ENCODE measurements around the gene DENND1B. TPM values are rescaled to one million over a fixed set of nuclear protein-coding genes. Genes with fewer than 3 reads are reported as not detected.

The DENND1B gene
- total and polyA plus RNA-seq, 2 experiments from 2014 or later, result 9.2 to 21.3 TPM

DNA sequence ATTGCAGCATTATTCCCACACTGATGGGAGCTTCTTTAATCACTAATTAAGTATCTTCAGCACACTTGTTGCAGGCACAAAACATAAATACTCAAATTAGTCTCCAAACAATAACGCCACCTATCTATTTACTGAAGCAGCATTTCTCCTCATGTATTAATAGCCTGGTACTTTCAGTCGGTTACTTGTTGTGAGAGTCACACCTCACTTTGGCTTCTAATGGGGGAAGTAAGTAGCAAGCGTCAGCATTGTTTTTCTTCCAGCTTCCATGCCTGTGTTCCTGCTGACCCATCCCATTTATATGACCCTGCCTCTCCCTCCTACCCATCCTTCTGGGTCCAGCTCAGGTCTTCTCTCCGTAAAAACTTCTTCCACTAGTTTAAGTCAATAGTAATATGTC lies 31.9 kb upstream of the DENND1B start:
- Histone ChIP-seq H3K9me2 (ENCODE audit: insufficient read depth) (no peaks in the 10 kb centered on the region), H3K79me2 (ENCODE audit: insufficient read depth) (no peaks in the 10 kb centered on the region), H3K9ac (no peak overlapping the region), H3K36me3 (ENCODE audit: low read depth) (no peaks in the 10 kb centered on the region), H3F3A (ENCODE audit: insufficient read depth) (no peaks in the 10 kb centered on the region), H3K4me3 (no peak overlapping the region), H3K27ac (no peak overlapping the region), H3K27me3 (replicated peaks; ENCODE audit: insufficient read depth) (no peaks in the 10 kb centered on the region), H3K4me2 (ENCODE audit: unreplicated experiment) (no peak overlapping the region), H3K9me3 (ENCODE audit: low read depth) (no peaks in the 10 kb centered on the region), H2AFZ (no peak overlapping the region), H3K4me1 (ENCODE audit: insufficient read depth) (no peaks in the 10 kb centered on the region; the same call in 1 of the 2 replicates), H4K20me1 (ENCODE audit: insufficient read depth) (no peaks in the 10 kb centered on the region)
- in situ Hi-C loops (cut with MboI), result no loop called here
- 74 to 77% methylated on average over 4 of the region's 4 CpGs for WGBS, 2 experiments (ENCODE audit: low coverage in 1 of 2, low lambda C conversion rate in 2 of 2, missing lambda C conversion rate in 2 of 2)
- TF ChIP-seq EZH2 (IDR thresholded peaks at IDR 0.05; ENCODE audit: insufficient read depth, poor library complexity, severe bottlenecking) (no peak), EZH2phosphoT487 (IDR thresholded peaks at IDR 0.05; ENCODE audit: insufficient read depth, low read depth) (no peak)
- no peak for DNase-seq

DNA sequence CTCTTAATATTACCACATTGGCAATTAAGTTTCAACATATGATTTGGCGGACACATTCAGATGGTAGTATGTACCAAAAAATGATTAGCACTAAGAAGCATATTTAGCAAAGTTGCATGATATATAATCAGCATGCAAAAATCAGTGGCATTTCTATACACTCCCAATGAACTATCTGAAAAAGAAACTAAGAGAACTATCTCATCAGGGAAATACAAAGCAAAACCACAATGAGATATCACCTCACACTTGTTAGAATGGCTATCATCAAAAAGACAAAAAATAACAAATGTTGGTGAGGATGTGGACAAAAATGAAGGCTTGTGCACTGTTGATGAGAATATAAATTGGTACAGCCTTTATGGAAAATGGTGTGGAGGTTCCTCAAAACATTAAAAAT lies 31.4 kb upstream of the DENND1B start:
- no peaks in the 10 kb centered on the region for H4K20me1 ChIP-seq (ENCODE audit: insufficient read depth)
- H3K9ac ChIP-seq, result no peak overlapping the region
- no peaks in the 10 kb centered on the region for H3K27me3 ChIP-seq (replicated peaks; ENCODE audit: insufficient read depth)
- H3K4me3 ChIP-seq, result no peak overlapping the region
- TF ChIP-seq EZH2phosphoT487 (IDR thresholded peaks at IDR 0.05; ENCODE audit: insufficient read depth, low read depth) (no peak), EZH2 (IDR thresholded peaks at IDR 0.05; ENCODE audit: insufficient read depth, poor library complexity, severe bottlenecking) (no peak)
- H3K27ac ChIP-seq, result no peak overlapping the region
- no peaks in the 10 kb centered on the region for H3K36me3 ChIP-seq (ENCODE audit: low read depth)
- H2AFZ ChIP-seq, result no peak overlapping the region
- H3K4me1 ChIP-seq (ENCODE audit: insufficient read depth), result no peaks in the 10 kb centered on the region
- 79 to 91% methylated on average over 1 of the region's 1 CpG for WGBS, 2 experiments (ENCODE audit: low coverage in 1 of 2, low lambda C conversion rate in 2 of 2, missing lambda C conversion rate in 2 of 2)
- H3K9me2 ChIP-seq (ENCODE audit: insufficient read depth), result no peaks in the 10 kb centered on the region
- H3K79me2 ChIP-seq (ENCODE audit: insufficient read depth), result no peaks in the 10 kb centered on the region
- no peak overlapping the region for H3K4me2 ChIP-seq (ENCODE audit: unreplicated experiment)
- in situ Hi-C loops (cut with MboI), result no loop called here
- no peaks in the 10 kb centered on the region for H3K9me3 ChIP-seq (ENCODE audit: low read depth)
- H3F3A ChIP-seq (ENCODE audit: insufficient read depth), result no peaks in the 10 kb centered on the region
- DNase-seq, result no peak

DNA sequence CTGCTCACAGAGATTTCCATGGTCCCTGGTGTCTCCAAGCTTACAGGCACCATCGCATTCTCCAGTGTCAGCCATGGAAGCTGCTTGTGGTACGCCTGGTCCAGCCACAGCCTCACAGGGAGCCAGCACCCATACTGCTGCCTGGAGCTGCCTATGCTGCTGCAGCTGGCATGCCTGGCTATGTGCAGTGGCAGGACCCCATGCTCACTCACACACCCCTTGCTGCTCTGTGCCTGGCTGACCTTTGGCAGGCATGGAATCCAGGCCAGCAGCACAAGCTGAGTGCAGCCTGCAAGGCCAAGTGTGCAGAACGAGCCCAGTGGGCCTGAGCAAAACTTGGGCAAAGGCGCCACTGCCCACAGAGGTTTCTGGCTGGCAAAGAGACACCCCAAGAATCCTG lies 26.4 kb upstream of the DENND1B start:
- WGBS, 2 experiments (ENCODE audit: low coverage in 1 of 2, low lambda C conversion rate in 2 of 2, missing lambda C conversion rate in 2 of 2), result 76 to 82% methylated on average over 4 of the region's 4 CpGs
- no peak overlapping the region for H3K4me2 ChIP-seq (ENCODE audit: unreplicated experiment)
- in situ Hi-C loops (cut with MboI), result no loop called here

DNA sequence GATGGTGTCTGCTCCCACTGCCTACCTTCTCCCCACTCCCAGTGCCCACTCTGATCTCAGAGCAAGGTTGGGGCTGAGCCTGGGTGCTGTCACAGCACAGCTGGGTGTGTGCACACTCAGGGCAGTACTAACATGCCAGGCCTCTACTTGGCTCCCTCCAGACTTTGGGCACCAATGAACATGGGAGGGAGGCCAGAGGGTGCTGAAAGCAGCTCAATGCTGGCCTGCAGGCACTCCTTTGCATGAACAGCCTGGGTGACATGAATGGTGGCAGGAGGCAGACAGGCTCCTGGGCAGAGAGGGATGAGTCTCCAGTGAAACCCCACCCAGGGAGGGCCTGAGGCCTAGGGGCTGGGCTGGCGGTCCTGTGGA lies 25.8 kb upstream of the DENND1B start:
- H3K36me3 ChIP-seq (ENCODE audit: low read depth), result no peaks in the 10 kb centered on the region
- peaks cover 20% of the 10 kb centered on the region for H3K4me1 ChIP-seq (ENCODE audit: insufficient read depth)
- no peaks in the 10 kb centered on the region for H4K20me1 ChIP-seq (ENCODE audit: insufficient read depth)
- H3K79me2 ChIP-seq (ENCODE audit: insufficient read depth), result no peaks in the 10 kb centered on the region
- no peak overlapping the region for H3K4me2 ChIP-seq (ENCODE audit: unreplicated experiment)
- no peaks in the 10 kb centered on the region for H3K27me3 ChIP-seq (replicated peaks; ENCODE audit: insufficient read depth)
- no peaks in the 10 kb centered on the region for H3K9me2 ChIP-seq (ENCODE audit: insufficient read depth)
- no peak overlapping the region for H2AFZ ChIP-seq
- H3K4me3 ChIP-seq, result no peak overlapping the region
- no peak for TF ChIP-seq EZH2 (IDR thresholded peaks at IDR 0.05; ENCODE audit: insufficient read depth, poor library complexity, severe bottlenecking)
- no peak for TF ChIP-seq EZH2phosphoT487 (IDR thresholded peaks at IDR 0.05; ENCODE audit: insufficient read depth, low read depth)
- in situ Hi-C loops (cut with MboI), result no loop called here
- no peaks in the 10 kb centered on the region for H3F3A ChIP-seq (ENCODE audit: insufficient read depth)
- H3K9ac ChIP-seq, result no peak overlapping the region
- no peak for DNase-seq
- WGBS, 2 experiments (ENCODE audit: low coverage in 1 of 2, low lambda C conversion rate in 2 of 2, missing lambda C conversion rate in 2 of 2), result 25% methylated on average over 1 of the region's 1 CpG
- no peak overlapping the region for H3K27ac ChIP-seq
- H3K9me3 ChIP-seq (ENCODE audit: low read depth), result no peaks in the 10 kb centered on the region

More for the DNA sequence above, 26.4 kb upstream of the DENND1B start:
- no peak overlapping the region for H3K27ac ChIP-seq
- no peaks in the 10 kb centered on the region for H4K20me1 ChIP-seq (ENCODE audit: insufficient read depth)
- H2AFZ ChIP-seq, result no peak overlapping the region
- no peak for DNase-seq
- H3K4me1 ChIP-seq (ENCODE audit: insufficient read depth), result peaks cover 20% of the 10 kb centered on the region
- no peaks in the 10 kb centered on the region for H3K36me3 ChIP-seq (ENCODE audit: low read depth)
- no peak overlapping the region for H3K9ac ChIP-seq
- H3K79me2 ChIP-seq (ENCODE audit: insufficient read depth), result no peaks in the 10 kb centered on the region
- H3K4me3 ChIP-seq, result no peak overlapping the region
- H3K9me2 ChIP-seq (ENCODE audit: insufficient read depth), result no peaks in the 10 kb centered on the region
- no peak for TF ChIP-seq EZH2 (IDR thresholded peaks at IDR 0.05; ENCODE audit: insufficient read depth, poor library complexity, severe bottlenecking)
- TF ChIP-seq EZH2phosphoT487 (IDR thresholded peaks at IDR 0.05; ENCODE audit: insufficient read depth, low read depth), result no peak
- H3K9me3 ChIP-seq (ENCODE audit: low read depth), result no peaks in the 10 kb centered on the region
- H3K27me3 ChIP-seq (replicated peaks; ENCODE audit: insufficient read depth), result no peaks in the 10 kb centered on the region
- no peaks in the 10 kb centered on the region for H3F3A ChIP-seq (ENCODE audit: insufficient read depth)
